K562 (cell line): ENCODE results near the gene ABLIM2.

ENCODE experiments used
- FOXP1 ChIP-seq: sonication (generic); formaldehyde crosslinking; IDR thresholded peaks from 2 replicates; pipeline ENCODE4 v1.8.0; 2022; ENCODE audit warnings: mild to moderate bottlenecking, missing genetic modification reagents
- HNRNPH1 ChIP-seq: fragments of 200-400 bp; formaldehyde crosslinking; optimal IDR thresholded peaks from 2 replicates; pipeline ENCODE3; 2017; ENCODE audit warnings: low read depth, mild to moderate bottlenecking, low read length, moderate library complexity
- MYBL2 ChIP-seq, 2 experiments: fragments of 450-650 bp in 1 of 2; sonication (generic) in 1 of 2; formaldehyde crosslinking in 1 of 2; IDR thresholded peaks; 2 replicates each; pipeline versions ENCODE4 v1.6.1 to v1.8.1; 2017 to 2022; ENCODE audit warnings: borderline replicate concordance in 1 of 2, inconsistent platforms in 1 of 2, low read depth in 1 of 2, mild to moderate bottlenecking in 1 of 2, missing genetic modification reagents in 1 of 2, moderate library complexity in 1 of 2
- PHF8 ChIP-seq: fragments of 200-600 bp; sonication (generic); IDR thresholded peaks from 2 replicates; pipeline ENCODE4 v1.6.1; 2012; ENCODE audit warnings: mixed run types, mild to moderate bottlenecking, inconsistent platforms, low read length, moderate library complexity, borderline replicate concordance
- RBFOX2 ChIP-seq: fragments of 200-400 bp; formaldehyde crosslinking; IDR thresholded peaks from 2 replicates; pipeline ENCODE4 v1.6.1; 2017; ENCODE audit warnings: low read depth, mild to moderate bottlenecking, low read length, moderate library complexity
- ZNF263 ChIP-seq: sonication (generic); formaldehyde crosslinking; IDR thresholded peaks from 2 replicates; pipeline ENCODE4 v1.8.0; 2022; ENCODE audit warnings: mild to moderate bottlenecking, missing genetic modification reagents, borderline replicate concordance
- TF ChIP-seq, protein P1 (sequence below): fragments of 250-450 bp; sonication (Bioruptor Pico); IDR thresholded peaks from 2 replicates; pipeline ENCODE4 v1.5.0; 2020; ENCODE audit warnings: mild to moderate bottlenecking
- TF ChIP-seq, protein P2 (sequence below): sonication (generic); formaldehyde crosslinking; IDR thresholded peaks from 2 replicates; pipeline ENCODE4 v1.8.0; 2023; ENCODE audit warnings: mild to moderate bottlenecking, missing genetic modification reagents

DNA sequence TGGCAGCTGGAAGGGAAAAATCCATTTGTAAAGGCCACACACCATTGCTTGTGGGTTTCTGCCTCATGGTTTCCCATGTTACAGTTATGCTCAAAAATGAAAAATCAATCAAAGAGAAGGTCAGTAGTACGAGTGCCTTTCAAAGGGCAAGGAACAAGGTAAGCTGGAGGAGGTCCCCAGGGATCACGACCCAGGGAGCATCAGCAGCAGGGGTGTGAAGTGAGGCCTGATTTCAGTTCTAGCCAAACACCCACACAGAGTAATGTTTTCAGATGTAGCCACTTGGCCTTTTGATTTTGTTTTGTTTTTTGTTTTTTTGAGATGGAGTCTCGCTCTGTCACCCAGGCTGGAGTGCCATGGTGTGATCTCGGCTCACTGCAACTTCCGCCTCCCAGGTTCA lies 149.5 kb downstream of the ABLIM2 start:
- TF ChIP-seq HNRNPH1 (no peak), RBFOX2 (no peak), MYBL2 (IDR thresholded peaks at IDR 0.05; ENCODE audit: low read depth) (no peak), MYBL2 (CRISPR knock-in tag; IDR thresholded peaks at IDR 0.05; ENCODE audit: borderline replicate concordance) (no peak), PHF8 (no peak), FOXP1 (CRISPR knock-in tag) (no peak), ZNF263 (no peak)
- TF ChIP-seq, protein P1, sequence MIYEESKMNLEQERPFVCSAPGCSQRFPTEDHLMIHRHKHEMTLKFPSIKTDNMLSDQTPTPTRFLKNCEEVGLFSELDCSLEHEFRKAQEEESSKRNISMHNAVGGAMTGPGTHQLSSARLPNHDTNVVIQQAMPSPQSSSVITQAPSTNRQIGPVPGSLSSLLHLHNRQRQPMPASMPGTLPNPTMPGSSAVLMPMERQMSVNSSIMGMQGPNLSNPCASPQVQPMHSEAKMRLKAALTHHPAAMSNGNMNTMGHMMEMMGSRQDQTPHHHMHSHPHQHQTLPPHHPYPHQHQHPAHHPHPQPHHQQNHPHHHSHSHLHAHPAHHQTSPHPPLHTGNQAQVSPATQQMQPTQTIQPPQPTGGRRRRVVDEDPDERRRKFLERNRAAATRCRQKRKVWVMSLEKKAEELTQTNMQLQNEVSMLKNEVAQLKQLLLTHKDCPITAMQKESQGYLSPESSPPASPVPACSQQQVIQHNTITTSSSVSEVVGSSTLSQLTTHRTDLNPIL (CRISPR knock-in tag) = no peak
- TF ChIP-seq, protein P2, sequence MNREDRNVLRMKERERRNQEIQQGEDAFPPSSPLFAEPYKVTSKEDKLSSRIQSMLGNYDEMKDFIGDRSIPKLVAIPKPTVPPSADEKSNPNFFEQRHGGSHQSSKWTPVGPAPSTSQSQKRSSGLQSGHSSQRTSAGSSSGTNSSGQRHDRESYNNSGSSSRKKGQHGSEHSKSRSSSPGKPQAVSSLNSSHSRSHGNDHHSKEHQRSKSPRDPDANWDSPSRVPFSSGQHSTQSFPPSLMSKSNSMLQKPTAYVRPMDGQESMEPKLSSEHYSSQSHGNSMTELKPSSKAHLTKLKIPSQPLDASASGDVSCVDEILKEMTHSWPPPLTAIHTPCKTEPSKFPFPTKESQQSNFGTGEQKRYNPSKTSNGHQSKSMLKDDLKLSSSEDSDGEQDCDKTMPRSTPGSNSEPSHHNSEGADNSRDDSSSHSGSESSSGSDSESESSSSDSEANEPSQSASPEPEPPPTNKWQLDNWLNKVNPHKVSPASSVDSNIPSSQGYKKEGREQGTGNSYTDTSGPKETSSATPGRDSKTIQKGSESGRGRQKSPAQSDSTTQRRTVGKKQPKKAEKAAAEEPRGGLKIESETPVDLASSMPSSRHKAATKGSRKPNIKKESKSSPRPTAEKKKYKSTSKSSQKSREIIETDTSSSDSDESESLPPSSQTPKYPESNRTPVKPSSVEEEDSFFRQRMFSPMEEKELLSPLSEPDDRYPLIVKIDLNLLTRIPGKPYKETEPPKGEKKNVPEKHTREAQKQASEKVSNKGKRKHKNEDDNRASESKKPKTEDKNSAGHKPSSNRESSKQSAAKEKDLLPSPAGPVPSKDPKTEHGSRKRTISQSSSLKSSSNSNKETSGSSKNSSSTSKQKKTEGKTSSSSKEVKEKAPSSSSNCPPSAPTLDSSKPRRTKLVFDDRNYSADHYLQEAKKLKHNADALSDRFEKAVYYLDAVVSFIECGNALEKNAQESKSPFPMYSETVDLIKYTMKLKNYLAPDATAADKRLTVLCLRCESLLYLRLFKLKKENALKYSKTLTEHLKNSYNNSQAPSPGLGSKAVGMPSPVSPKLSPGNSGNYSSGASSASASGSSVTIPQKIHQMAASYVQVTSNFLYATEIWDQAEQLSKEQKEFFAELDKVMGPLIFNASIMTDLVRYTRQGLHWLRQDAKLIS = no peak
